Retinal pigment epithelial cell (primary cell): ENCODE data around the gene RBKS.
"Not testable (repeated sequence)": the region's sequence is repeated elsewhere in the genome, so short reads cannot be mapped to it uniquely, and the experiment has no call there.

Experiments
- DNase-seq: peaks from one replicate; pipeline ENCODE4 v3.0.0-alpha.2; 2010; ENCODE audit warnings: low read depth
- H3K4me3 ChIP-seq: 2 replicates; pipeline ENCODE4 v1.5.1; 2011; ENCODE audit warnings: mild to moderate bottlenecking, low read length, control low read depth, moderate library complexity
- CTCF ChIP-seq: conservative IDR thresholded peaks from 2 replicates; pipeline ENCODE4 v1.5.1; 2011; ENCODE audit warnings: low read depth, low read length, control low read depth, inconsistent platforms

RBKS gene

GRCh38 chr2:27756091-27756490, 134.1 kb downstream of the RBKS start:
- TF ChIP-seq CTCF, result no peak
- H3K4me3 ChIP-seq, result no peak overlapping the region
- DNase-seq, result no peak

- no peak for TF ChIP-seq CTCF
- no peak overlapping the region for H3K4me3 ChIP-seq
- DNase-seq, result no peak
These were observed 135.4 kb downstream of the RBKS start for GRCh38 chr2:27754831-27755230.

- peak; percentile 95 for TF ChIP-seq CTCF
- no peak for DNase-seq
- H3K4me3 ChIP-seq, result no peak overlapping the region
These were observed 136.0 kb downstream of the RBKS start for GRCh38 chr2:27754138-27754588.

- no peak for TF ChIP-seq CTCF
- no peak overlapping the region for H3K4me3 ChIP-seq
- DNase-seq, result no peak
These were observed 137.5 kb downstream of the RBKS start for GRCh38 chr2:27752551-27753237.

GRCh38 chr2:27751377-27751776, 138.8 kb downstream of the RBKS start:
- no peak overlapping the region for H3K4me3 ChIP-seq
- DNase-seq, result no peak
- no peak for TF ChIP-seq CTCF

GRCh38 chr2:27748803-27749554, 141.2 kb downstream of the RBKS start:
- not testable (repeated sequence) for H3K4me3 ChIP-seq

GRCh38 chr2:27747827-27748352, 142.3 kb downstream of the RBKS start:
- no peak overlapping the region for H3K4me3 ChIP-seq
- TF ChIP-seq CTCF, result no peak
- DNase-seq, result no peak

More at GRCh38 chr2:27748803-27749554, 141.2 kb downstream of the RBKS start:
- not testable (repeated sequence) for DNase-seq
